Measurements from ENCODE around the gene PRCD. TPM values are rescaled to one million over a fixed set of nuclear protein-coding genes. Genes with fewer than 3 reads are reported as not detected.
A peak's percentile ranks its signal among the peaks of the same experiment; 100 is the strongest.
"Not testable (repeated sequence)": the region's sequence is repeated elsewhere in the genome, so short reads cannot be mapped to it uniquely, and the experiment has no call there.

Gene PRCD
- total RNA-seq, 4 donors from 2014 or later, result 2.3 to 20.0 (median 3.5) TPM

DNA sequence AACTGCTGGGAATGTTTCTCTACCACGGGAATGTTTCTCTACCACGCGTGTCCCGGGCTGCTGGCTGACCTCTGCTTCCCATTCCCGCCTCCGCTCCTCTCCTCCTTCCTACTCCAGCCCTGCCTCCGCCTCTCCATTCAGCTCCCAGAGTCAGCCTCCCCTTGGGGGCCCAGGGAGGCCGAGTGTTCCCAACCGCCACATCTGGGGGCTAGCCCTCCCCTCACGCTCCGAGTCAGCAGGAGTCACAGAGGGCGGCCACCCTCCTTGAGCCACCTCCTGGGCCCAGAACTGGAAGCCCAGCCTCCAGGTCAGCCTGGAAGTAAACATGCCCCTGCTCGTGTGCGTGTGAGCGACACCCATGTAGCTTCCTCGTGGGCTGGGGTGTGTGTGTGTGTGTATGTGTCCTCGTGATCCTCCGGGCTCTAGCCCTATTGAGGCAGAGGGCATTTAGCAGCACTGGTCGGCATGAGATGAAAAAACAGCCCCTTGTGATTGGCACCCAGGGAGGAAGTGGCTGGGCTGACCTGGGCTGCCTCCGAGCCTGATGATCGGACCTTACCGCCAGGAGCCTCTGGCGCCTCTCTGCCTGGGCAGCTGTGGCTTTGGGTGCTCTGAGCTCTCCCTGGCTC, 9.6 kb upstream of the PRCD start:
- DNase-seq (ENCODE audit: low spot score), result peak; percentile 33
- TF ChIP-seq, protein P1, sequence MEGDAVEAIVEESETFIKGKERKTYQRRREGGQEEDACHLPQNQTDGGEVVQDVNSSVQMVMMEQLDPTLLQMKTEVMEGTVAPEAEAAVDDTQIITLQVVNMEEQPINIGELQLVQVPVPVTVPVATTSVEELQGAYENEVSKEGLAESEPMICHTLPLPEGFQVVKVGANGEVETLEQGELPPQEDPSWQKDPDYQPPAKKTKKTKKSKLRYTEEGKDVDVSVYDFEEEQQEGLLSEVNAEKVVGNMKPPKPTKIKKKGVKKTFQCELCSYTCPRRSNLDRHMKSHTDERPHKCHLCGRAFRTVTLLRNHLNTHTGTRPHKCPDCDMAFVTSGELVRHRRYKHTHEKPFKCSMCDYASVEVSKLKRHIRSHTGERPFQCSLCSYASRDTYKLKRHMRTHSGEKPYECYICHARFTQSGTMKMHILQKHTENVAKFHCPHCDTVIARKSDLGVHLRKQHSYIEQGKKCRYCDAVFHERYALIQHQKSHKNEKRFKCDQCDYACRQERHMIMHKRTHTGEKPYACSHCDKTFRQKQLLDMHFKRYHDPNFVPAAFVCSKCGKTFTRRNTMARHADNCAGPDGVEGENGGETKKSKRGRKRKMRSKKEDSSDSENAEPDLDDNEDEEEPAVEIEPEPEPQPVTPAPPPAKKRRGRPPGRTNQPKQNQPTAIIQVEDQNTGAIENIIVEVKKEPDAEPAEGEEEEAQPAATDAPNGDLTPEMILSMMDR (IDR thresholded peaks at IDR 0.05), result no peak
- ATAC-seq (ENCODE audit: low FRiP score), result peak; percentile 4

DNA sequence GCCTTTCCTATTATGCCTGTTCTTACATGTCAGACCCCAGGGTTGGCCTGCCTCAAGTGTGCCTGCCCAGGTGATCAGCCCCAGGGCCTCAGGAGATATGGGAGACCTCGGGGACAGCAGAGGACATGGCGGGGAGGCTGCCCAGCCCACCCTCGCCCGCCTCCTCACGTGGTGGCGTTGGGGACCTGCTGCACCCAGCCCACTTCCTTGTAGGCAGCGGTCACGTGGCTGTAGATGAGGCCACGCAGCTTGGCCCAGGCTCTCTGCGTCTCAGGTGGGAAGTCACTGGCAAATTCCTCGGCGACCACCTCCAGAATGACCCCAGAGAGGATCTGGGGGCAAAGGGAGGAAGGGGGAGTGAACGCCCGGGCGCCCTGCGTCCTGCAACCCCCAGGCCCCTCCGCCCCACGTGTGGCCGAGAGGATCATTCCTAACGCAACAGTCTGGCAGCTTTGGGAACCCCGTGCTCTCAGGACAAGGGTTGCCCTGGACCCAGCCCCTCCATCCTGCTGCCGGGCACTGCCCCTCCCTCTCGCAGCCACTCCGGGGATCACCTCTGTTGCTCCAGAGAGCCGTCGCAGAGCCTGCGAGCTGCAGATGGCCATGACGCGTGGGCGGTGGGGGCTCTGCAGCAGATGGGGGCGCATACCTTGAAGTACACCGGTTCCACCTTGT, 8.9 kb upstream of the PRCD start:
- TF ChIP-seq, protein P1 (IDR thresholded peaks at IDR 0.05), result no peak
- DNase-seq (ENCODE audit: low spot score) (no peak), ATAC-seq (ENCODE audit: low FRiP score) (no peak)

DNA sequence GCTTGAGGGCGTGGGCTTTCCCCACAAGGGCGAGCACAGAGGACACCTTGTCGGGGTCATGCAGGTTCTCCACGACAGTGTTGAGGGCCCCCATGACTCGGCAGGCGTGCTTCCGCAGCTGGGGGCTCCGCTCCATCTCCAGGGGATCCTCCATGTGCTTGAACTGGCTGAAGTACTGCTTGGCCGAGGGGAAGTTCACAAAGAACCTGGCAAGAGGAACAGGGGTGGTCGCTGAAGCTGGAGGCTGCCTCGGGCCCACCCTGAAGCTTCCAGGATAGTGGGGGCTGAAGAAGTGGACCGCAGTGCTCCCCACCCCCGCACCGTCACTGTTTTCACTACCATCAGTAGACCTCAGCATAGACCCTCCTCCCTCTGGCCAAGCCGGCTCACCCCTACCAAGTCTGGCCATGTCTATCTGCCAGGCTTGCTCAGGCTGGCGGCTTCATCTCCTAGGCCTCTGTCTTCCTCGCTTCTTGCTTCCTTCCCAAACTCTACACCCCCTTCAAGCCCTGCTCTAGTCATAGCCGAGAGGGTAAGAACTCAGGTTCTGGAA, 8.3 kb upstream of the PRCD start:
- ATAC-seq (ENCODE audit: low FRiP score), result no peak
- no peak for DNase-seq (ENCODE audit: low spot score)
- TF ChIP-seq, protein P1 (IDR thresholded peaks at IDR 0.05), result no peak

DNA sequence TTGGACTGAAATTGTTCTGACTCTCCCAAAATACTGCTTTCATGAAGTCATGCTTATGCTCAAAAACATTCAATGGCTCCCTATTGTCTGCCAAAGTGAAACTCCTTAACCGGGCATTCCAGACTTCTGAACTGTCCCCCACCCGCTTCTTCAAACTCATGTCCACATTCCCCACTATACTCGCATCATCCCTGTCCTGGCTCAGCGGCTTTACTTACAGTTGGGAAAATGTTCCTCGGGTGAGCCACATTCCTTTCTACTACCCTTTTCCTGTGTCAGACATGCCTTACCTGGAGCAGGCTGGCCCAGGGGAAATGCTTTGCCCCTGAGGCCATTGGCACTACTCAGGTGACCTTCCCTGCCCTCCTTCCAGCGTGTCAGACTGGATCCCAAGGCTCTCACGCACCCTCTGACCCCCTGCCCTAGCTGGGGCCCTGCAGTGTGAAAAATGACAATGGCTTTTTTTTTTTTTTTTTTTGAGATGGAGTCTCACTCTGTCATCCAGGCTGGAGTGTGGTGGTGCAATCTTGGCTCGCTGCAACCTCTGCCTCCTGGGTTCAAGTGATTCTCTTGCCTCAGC, 7.7 kb upstream of the PRCD start:
- ATAC-seq (ENCODE audit: low FRiP score) (no peak), DNase-seq (ENCODE audit: low spot score) (no peak)
- TF ChIP-seq, protein P1 (IDR thresholded peaks at IDR 0.05), result no peak

DNA sequence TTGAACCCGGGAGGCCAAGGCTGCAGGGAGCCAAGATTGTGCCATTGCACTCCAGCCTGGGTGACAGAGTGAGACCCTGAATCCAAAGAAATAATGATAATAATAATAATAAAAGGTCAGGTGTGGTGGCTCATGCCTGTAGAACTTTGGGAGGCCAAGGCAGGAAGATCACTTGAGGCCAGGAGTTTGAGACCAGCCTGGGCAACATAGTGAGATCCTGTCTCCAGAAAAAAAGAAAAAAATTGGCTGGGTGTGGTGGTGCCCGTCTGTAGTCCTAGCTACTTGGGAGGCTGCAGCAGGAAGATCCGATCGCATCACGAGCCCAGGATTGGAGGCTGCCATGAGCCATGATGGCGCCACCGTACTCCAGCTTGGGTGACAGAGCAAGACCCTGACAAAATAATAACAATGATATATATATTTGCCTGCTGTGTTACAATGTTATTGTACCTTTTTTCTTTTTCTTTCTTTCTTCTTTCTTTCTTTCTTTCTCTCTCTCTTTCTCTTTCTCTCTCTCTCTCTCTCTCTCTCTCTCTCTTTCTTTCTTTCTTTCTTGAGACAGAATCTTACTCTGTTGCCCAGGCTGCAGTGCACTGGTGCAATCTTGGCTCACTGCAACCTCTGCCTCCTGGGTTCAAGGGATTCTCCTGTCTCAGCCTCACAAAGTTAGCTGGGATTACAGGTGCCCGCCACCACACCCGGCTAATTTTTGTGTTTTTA, 6.0 kb upstream of the PRCD start:
- DNase-seq (ENCODE audit: low spot score); ATAC-seq (ENCODE audit: low FRiP score): not testable (repeated sequence)

DNA sequence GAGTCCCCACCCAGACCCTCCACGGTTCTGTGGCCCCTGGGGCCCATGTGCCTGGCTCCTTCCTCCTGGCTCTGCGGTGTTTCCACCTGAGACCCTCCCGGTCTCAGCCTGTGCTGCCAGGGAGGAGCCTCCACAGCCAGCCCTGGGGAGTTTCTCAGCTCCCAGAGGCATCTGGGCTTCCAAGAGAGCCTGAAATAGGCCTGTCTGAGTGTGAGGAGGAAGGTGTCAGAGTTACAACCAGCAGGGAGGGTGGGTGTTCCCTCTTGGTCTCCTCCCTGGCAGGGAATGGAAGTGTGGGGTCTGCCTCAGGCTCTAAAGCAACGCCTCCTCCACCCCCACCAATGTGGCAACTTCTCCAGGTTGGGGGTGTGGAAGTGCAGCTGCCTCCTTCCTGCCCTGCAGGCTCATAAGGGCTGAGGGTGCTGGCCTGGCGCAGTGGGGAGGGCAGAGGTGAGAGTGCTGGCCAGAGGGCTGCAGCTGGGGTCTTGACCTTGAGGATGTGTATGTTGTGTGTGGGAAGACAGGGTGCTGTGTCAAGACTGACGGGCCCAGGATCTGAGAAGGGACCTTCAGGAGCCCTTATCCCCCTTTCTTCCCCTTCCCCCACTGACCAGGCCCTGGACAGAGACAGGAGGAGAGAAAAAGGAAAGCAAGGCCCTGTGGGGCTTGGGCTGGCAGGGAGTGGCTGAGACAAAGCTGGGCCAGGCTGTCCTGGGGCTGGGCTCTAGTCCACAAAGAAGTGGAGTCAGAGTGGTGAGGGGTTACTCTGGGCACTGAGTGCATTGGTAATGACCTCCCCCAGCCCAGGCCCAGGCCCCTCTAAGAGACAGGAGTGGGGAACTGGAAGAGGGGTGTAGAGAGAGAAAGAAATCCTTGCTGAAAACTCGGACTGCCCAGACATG, 4.8 kb upstream of the PRCD start:
- TF ChIP-seq, protein P1 (IDR thresholded peaks at IDR 0.05), result no peak
- ATAC-seq (ENCODE audit: low FRiP score), result peak; percentile 2
- DNase-seq (ENCODE audit: low spot score), result no peak

Measured in omental fat pad (tissue), 4 donors.